PC-3 (cell line): ENCODE measurements around the gene ACOXL. TPM values are rescaled to one million over a fixed set of nuclear protein-coding genes. Genes with fewer than 3 reads are reported as not detected.

Experiments used
- ATAC-seq: fragments of 200-7000 bp; cut with Tn5 transposase; 2 replicates; pipeline ENCODE4 v1.9.1; 2020; ENCODE audit warnings: mild to moderate bottlenecking, moderate library complexity
- BruUV-seq: library from RNA; stranded (reverse); fragments of 400-500 nt; replicated peaks from 2 replicates; lab custom pipeline; 2021; lab: Mats Ljungman, UMichigan
- CTCF ChIA-PET: fragments of 300-600 bp; sonication (Branson Sonifier 250); formaldehyde crosslinking; loops from one replicate; lab custom pipeline; 2022; ENCODE audit warnings: antibody characterized with exemption; lab: Charles Lee
- POLR2A ChIA-PET: fragments of 300-600 bp; sonication (Branson Sonifier 250); formaldehyde crosslinking; loops from one replicate; lab custom pipeline; 2022; ENCODE audit warnings: antibody characterized with exemption; ENCODE audit not compliant: unreplicated experiment; lab: Charles Lee
- DNase-seq: peaks from one replicate; pipeline ENCODE4 v3.0.0-alpha.2; 2015
- H2AFZ ChIP-seq: fragments of 300-600 bp; sonication (generic); 2 replicates; pipeline ENCODE4 v1.6.0; 2016; ENCODE audit warnings: antibody characterized with exemption, low read length
- H3F3A ChIP-seq: fragments of 300-600 bp; sonication (generic); one replicate; pipeline ENCODE4 v1.6.0; 2017; ENCODE audit warnings: antibody characterized with exemption, low read length, control low read depth, mild to moderate bottlenecking; ENCODE audit not compliant: unreplicated experiment
- H3K27ac ChIP-seq: fragments of 300-600 bp; sonication (generic); 2 replicates; pipeline ENCODE4 v1.5.1; 2016; ENCODE audit warnings: mild to moderate bottlenecking, low read length
- H3K27me3 ChIP-seq: fragments of 300-600 bp; sonication (generic); 2 replicates; pipeline ENCODE4 v1.6.1; 2016; ENCODE audit warnings: low read length, mixed read lengths
- H3K36me3 ChIP-seq: fragments of 300-600 bp; sonication (generic); 2 replicates; pipeline ENCODE4 v1.6.1; 2016; ENCODE audit warnings: low read depth, mixed run types, low read length, mixed read lengths
- H3K4me1 ChIP-seq: fragments of 300-600 bp; sonication (generic); 2 replicates; pipeline ENCODE4 v1.5.1; 2016; ENCODE audit warnings: low read length; ENCODE audit not compliant: insufficient read depth
- H3K4me2 ChIP-seq: fragments of 300-600 bp; sonication (generic); 2 replicates; pipeline ENCODE4 v1.6.0; 2016; ENCODE audit warnings: low read length
- H3K4me3 ChIP-seq: fragments of 300-600 bp; sonication (generic); 2 replicates; pipeline ENCODE4 v1.5.1; 2016; ENCODE audit warnings: mild to moderate bottlenecking, low read length, mixed read lengths
- H3K79me2 ChIP-seq: fragments of 300-600 bp; sonication (generic); 2 replicates; pipeline ENCODE4 v1.6.1; 2017; ENCODE audit warnings: low read length, mixed read lengths
- H3K9ac ChIP-seq: fragments of 300-600 bp; sonication (generic); 2 replicates; pipeline ENCODE4 v1.6.0; 2016; ENCODE audit warnings: mild to moderate bottlenecking, low read length
- H3K9me2 ChIP-seq: fragments of 300-600 bp; sonication (generic); replicated peaks from 2 replicates; pipeline ENCODE4 v1.6.1; 2016; ENCODE audit warnings: mixed run types, low read length, mixed read lengths
- H3K9me3 ChIP-seq: fragments of 300-600 bp; sonication (generic); 2 replicates; pipeline ENCODE4 v1.6.1; 2016; ENCODE audit warnings: low read length, mixed read lengths
- H4K20me1 ChIP-seq: fragments of 300-600 bp; sonication (generic); 2 replicates; pipeline ENCODE4 v1.6.1; 2016; ENCODE audit warnings: low read length, mixed read lengths
- EZH2 ChIP-seq: fragments of 300-600 bp; sonication (generic); IDR thresholded peaks from one replicate; pipeline ENCODE4 v1.6.1; 2017; ENCODE audit warnings: antibody characterized with exemption, mild to moderate bottlenecking, low read length; ENCODE audit not compliant: unreplicated experiment
- EZH2phosphoT487 ChIP-seq: fragments of 300-600 bp; sonication (generic); IDR thresholded peaks from 2 replicates; pipeline ENCODE4 v1.6.1; 2018; ENCODE audit warnings: mild to moderate bottlenecking, antibody characterized with exemption, low read length, borderline replicate concordance
- intact Hi-C: fragments of 100-400 bp; cut with micrococcal nuclease; formaldehyde crosslinking; loops from 2 replicates; pipeline ENCODE4 v1.9.0; 2023
- total RNA-seq: library from RNA; depleted of rRNA; stranded (reverse); fragments of >200 nt; gene quantifications from 2 replicates; pipeline ENCODE4 v1.2.3, GENCODE V29; 2014
- TF ChIP-seq, protein P1 (sequence below): fragments of 300-600 bp; sonication (generic); conservative IDR thresholded peaks from 2 replicates; pipeline ENCODE4 v1.5.1; 2017; ENCODE audit warnings: antibody characterized with exemption, low read depth, mild to moderate bottlenecking, low read length

The ACOXL gene
- total RNA-seq, 1 experiment from 2014 or later: 16.3 TPM

DNA sequence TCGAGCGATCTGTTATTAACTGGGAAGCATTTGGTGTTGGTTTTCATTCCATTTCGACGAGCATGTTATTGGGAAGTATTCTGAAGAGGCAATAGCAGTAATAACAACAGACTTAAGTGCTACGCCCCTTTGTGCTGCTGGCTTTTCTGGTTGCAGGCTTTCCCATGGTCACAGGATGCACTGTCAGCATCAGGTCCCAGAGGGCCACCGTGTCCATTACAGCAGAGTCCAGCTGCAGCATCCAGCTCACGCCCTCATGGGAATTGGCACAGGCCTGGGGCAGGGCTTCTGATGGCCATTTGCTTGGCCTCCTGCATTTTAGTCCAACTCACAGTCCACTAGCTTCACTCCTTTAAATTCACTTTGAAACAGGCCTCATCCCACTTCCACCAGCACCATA is 432.7 kb downstream of the ACOXL start:
- CTCF ChIA-PET: no interaction called here

DNA sequence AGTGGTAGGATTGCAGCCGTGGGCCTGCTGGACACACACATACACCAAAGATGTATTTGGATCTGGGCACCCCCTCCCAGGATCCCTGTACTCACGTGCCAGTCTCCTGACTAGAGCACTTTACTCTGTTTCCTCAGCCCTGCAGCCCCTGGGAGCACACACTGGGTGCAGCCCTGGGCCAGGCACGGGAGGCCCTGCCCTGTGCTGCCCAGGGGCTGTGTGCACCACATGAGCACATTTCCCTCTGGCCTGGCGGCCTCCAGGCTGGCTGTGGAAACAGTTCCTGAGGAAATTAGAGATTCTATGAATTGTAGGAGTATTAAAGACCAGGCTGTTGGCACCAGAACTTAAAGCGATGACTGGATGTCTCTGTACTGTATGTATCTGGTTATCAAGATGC is 433.7 kb downstream of the ACOXL start:
- no peak overlapping the region for H3K9ac ChIP-seq
- no peaks in the 10 kb centered on the region for H3K9me2 ChIP-seq
- no peak overlapping the region for H3K4me2 ChIP-seq
- DNase-seq (no peak), ATAC-seq (no peak)
- H3K79me2 ChIP-seq: no peaks in the 10 kb centered on the region
- no TSS peak for BruUV-seq
- H2AFZ ChIP-seq: no peak overlapping the region
- intact Hi-C loops: no loop called here
- H3K9me3 ChIP-seq: no peaks in the 10 kb centered on the region
- H3K27ac ChIP-seq: no peak overlapping the region
- ChIA-PET POLR2A (no interaction called here), CTCF (no interaction called here)
- no peak for TF ChIP-seq EZH2phosphoT487
- TF ChIP-seq, protein P1, sequence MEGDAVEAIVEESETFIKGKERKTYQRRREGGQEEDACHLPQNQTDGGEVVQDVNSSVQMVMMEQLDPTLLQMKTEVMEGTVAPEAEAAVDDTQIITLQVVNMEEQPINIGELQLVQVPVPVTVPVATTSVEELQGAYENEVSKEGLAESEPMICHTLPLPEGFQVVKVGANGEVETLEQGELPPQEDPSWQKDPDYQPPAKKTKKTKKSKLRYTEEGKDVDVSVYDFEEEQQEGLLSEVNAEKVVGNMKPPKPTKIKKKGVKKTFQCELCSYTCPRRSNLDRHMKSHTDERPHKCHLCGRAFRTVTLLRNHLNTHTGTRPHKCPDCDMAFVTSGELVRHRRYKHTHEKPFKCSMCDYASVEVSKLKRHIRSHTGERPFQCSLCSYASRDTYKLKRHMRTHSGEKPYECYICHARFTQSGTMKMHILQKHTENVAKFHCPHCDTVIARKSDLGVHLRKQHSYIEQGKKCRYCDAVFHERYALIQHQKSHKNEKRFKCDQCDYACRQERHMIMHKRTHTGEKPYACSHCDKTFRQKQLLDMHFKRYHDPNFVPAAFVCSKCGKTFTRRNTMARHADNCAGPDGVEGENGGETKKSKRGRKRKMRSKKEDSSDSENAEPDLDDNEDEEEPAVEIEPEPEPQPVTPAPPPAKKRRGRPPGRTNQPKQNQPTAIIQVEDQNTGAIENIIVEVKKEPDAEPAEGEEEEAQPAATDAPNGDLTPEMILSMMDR: no peak
- TF ChIP-seq EZH2: no peak
- no peak overlapping the region for H3K4me3 ChIP-seq
- H3K4me1 ChIP-seq: peaks cover 22% of the 10 kb centered on the region
- peaks cover 27% of the 10 kb centered on the region; the same call in 1 of the 2 replicates for H3K36me3 ChIP-seq
- H3K27me3 ChIP-seq: no peaks in the 10 kb centered on the region
- H3F3A ChIP-seq: no peaks in the 10 kb centered on the region
- no peaks in the 10 kb centered on the region for H4K20me1 ChIP-seq

More for the DNA sequence above, 432.7 kb downstream of the ACOXL start:
- Histone ChIP-seq H3K9me2 (no peaks in the 10 kb centered on the region), H3K79me2 (no peaks in the 10 kb centered on the region), H3K27ac (no peak overlapping the region), H3K36me3 (peaks cover 29% of the 10 kb centered on the region; the same call in 1 of the 2 replicates), H3F3A (no peaks in the 10 kb centered on the region), H4K20me1 (0 out of 2 replicates have a peak, but pooled peaks cover 5% of the 10 kb centered on the region), H2AFZ (no peak overlapping the region), H3K4me1 (peaks cover 22% of the 10 kb centered on the region), H3K4me2 (no peak overlapping the region), H3K9me3 (no peaks in the 10 kb centered on the region), H3K4me3 (no peak overlapping the region), H3K27me3 (no peaks in the 10 kb centered on the region), H3K9ac (no peak overlapping the region)
- POLR2A ChIA-PET: no interaction called here
- intact Hi-C loops: no loop called here
- DNase-seq (no peak), ATAC-seq (no peak)
- no TSS peak for BruUV-seq
- TF ChIP-seq EZH2 (no peak), EZH2phosphoT487 (no peak)
- TF ChIP-seq, protein P1: no peak

DNA sequence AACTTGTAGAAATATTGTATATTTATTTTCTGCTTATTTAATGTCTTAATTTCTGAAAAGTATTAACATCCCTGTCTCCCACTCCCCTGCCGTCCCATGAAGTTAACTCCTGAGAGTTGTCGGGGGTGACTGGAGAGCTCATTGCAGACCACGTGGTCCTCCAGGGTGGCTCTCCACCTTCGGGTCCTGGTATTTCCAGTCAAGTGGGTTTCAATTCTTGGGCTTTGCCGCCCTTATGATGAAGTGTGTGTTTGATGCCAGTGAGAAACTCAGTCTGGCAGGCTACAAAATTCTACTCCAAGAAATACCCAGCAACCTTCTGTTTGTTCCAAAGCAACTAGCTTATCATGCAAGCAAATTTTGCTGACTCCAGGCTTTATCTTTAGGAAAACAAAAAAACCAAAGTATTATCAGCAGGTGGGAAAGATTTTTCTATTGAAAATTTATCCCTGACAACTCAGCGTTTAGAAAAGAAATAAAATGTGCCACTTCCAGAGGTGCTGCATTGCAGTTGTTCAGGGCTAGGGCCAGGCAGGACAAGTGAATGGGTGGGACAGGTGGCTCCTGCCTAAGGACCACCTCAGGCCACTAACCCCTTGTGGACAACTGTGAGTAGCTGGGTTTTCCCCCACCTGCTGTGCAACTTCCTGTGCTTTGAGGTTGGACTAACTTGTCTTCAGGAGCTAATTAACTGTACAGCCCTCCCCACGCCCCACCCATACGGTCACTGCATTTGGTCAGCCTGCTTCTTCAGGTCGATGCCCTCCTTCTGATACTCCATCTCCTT is 434.9 kb downstream of the ACOXL start:
- Histone ChIP-seq H3K9ac (no peak overlapping the region), H3K4me1 (peaks cover 31% of the 10 kb centered on the region), H3F3A (no peaks in the 10 kb centered on the region), H2AFZ (no peak overlapping the region), H3K79me2 (no peaks in the 10 kb centered on the region), H3K27me3 (no peaks in the 10 kb centered on the region), H3K4me2 (peak overlapping the region; percentile 69), H3K4me3 (no peak overlapping the region), H3K36me3 (peaks cover 21% of the 10 kb centered on the region; the same call in 1 of the 2 replicates), H3K9me2 (no peaks in the 10 kb centered on the region), H4K20me1 (no peaks in the 10 kb centered on the region), H3K27ac (no peak overlapping the region), H3K9me3 (no peaks in the 10 kb centered on the region)
- BruUV-seq: no TSS peak
- ChIA-PET POLR2A (interaction anchor here (0.6 kb wide), 1 partner anchor 139 kb away, joined by 3 read pairs; no protein-coding TSS in a partner anchor), CTCF (interaction anchor here (0.6 kb wide), 1 partner anchor 29 kb away, joined by 3 read pairs; no protein-coding TSS in a partner anchor)
- intact Hi-C loops: no loop called here
- DNase-seq (no peak), ATAC-seq (no peak)
- TF ChIP-seq EZH2 (no peak), EZH2phosphoT487 (no peak)
- TF ChIP-seq, protein P1: no peak
